Kidney epithelial cell (primary cell): Measurements from ENCODE around the gene DPY19L3. TPM values are rescaled to one million over a fixed set of nuclear protein-coding genes. Genes with fewer than 3 reads are reported as not detected.

Experiments used
- DNase-seq: peaks from one replicate; pipeline ENCODE4 v3.0.0-alpha.2; 2010; ENCODE audit warnings: low read depth
- H3K27me3 ChIP-seq: 2 replicates; pipeline ENCODE4 v1.6.0; 2011; ENCODE audit warnings: low read length; ENCODE audit not compliant: control insufficient read depth, insufficient read depth
- H3K36me3 ChIP-seq: 2 replicates; pipeline ENCODE4 v1.5.1; 2011; ENCODE audit warnings: low read length; ENCODE audit not compliant: control insufficient read depth, insufficient read depth
- H3K4me3 ChIP-seq: 2 replicates; pipeline ENCODE4 v1.5.1; 2011; ENCODE audit warnings: low read depth, mild to moderate bottlenecking, control low read depth, low read length
- CTCF ChIP-seq: IDR thresholded peaks from 2 replicates; pipeline ENCODE4 v1.5.1; 2011; ENCODE audit warnings: mild to moderate bottlenecking, moderate library complexity, low read length, control low read depth, inconsistent platforms; ENCODE audit not compliant: insufficient read depth, poor library complexity, severe bottlenecking
- total RNA-seq: library from RNA; depleted of rRNA; stranded (reverse); fragments of >200 nt; gene quantifications from 2 replicates; pipeline ENCODE4 v1.2.3, GENCODE V29; 2015

DPY19L3 gene
- total RNA-seq, 1 donor from 2014 or later, result 25.0 TPM

- H3K4me3 ChIP-seq, result no peak overlapping the region
- no peak for TF ChIP-seq CTCF
- H3K36me3 ChIP-seq, result no peaks in the 10 kb centered on the region
- no peak for DNase-seq
- H3K27me3 ChIP-seq, result no peaks in the 10 kb centered on the region
Observed at GRCh38 chr19:32457571-32458158, 52.1 kb downstream of the DPY19L3 start.

- H3K4me3 ChIP-seq, result no peak overlapping the region
- no peak for DNase-seq
- H3K36me3 ChIP-seq, result no peaks in the 10 kb centered on the region
- no peak for TF ChIP-seq CTCF
- no peaks in the 10 kb centered on the region for H3K27me3 ChIP-seq
Observed at GRCh38 chr19:32458500-32459123, 53.0 kb downstream of the DPY19L3 start.

GRCh38 chr19:32459204-32459865 lies 53.8 kb downstream of the DPY19L3 start:
- no peaks in the 10 kb centered on the region for H3K27me3 ChIP-seq
- no peaks in the 10 kb centered on the region for H3K36me3 ChIP-seq
- no peak for TF ChIP-seq CTCF
- no peak overlapping the region for H3K4me3 ChIP-seq
- DNase-seq, result no peak

- H3K36me3 ChIP-seq, result no peaks in the 10 kb centered on the region
- no peak for DNase-seq
- H3K27me3 ChIP-seq, result no peaks in the 10 kb centered on the region
- no peak for TF ChIP-seq CTCF
- no peak overlapping the region for H3K4me3 ChIP-seq
Observed at GRCh38 chr19:32460476-32460875, 54.9 kb downstream of the DPY19L3 start.

- no peak for DNase-seq
- Histone ChIP-seq H3K36me3 (no peaks in the 10 kb centered on the region), H3K27me3 (no peaks in the 10 kb centered on the region), H3K4me3 (no peak overlapping the region)
- peak; percentile 25 for TF ChIP-seq CTCF
Observed at GRCh38 chr19:32464279-32464678, 58.7 kb downstream of the DPY19L3 start.
